ENCODE data around the gene ATP5ME.

The ATP5ME gene

DNA sequence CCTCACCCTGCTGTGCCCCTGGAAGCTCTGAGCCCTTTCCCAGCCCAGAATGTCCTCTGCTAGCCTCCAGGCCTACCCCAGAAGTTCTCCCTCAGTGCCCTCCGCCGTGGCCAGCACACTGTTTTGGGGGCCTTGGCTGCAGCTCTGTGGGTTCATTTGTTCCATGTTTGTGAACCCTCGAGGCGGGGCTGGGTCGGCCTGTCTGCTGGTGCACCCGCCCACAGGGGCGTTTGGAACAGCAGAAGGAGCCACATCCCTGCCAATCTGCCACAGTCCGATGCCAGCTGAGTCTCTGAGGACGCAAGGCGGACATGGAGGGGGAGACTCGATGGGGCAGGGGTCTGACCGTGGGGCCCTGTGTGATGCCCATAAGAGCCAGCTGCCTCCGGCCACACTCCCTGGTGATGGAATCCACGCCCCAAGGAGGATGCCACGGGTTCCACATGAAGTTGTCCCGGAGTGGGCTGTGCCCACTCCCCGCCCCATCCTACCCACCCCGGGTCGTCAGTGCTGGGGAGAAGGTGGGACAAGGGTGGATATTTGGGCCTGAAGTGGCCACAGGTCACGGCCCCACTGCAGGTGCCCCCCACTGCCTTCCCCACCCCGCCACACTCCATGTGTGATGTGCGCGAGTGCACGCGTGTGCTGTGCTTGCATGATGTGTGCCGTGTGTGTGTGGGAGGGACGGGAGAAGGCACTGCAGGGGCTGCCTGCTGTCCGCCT is 7.1 kb downstream of the ATP5ME start:
- no peak for DNase-seq

- DNase-seq: no peak
These were observed 7.7 kb downstream of the ATP5ME start for GRCh38 chr4:666436-666810.

- no peak for DNase-seq
These were observed 8.2 kb downstream of the ATP5ME start for GRCh38 chr4:665751-666435.

- no peak for DNase-seq
These were observed 8.7 kb downstream of the ATP5ME start for GRCh38 chr4:665381-665750.

DNA sequence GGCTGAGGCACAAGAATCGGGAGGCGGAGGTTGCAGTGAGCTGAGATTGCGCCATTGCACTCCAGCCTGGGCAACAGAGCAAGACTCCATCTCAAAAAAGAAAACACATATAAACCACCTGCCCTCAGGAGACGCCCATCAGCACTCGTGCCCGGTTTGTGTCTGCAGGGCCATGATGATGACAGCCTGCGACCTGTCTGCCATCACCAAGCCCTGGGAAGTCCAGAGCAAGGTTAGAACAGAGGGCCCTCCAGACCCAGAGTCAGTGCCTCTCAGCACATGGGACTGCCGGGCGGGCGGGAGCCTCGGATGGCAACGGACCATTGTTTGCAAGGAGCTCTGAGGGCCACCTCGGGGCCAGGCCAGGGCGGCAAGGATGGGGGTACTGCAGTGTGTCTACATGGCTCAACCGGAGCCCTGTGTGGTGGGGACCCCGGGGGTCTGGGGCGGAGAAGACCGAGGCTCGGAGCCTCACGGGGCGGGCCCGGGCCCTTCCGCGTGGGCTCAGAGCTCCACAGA is 9.3 kb downstream of the ATP5ME start:
- no peak for DNase-seq

DNA sequence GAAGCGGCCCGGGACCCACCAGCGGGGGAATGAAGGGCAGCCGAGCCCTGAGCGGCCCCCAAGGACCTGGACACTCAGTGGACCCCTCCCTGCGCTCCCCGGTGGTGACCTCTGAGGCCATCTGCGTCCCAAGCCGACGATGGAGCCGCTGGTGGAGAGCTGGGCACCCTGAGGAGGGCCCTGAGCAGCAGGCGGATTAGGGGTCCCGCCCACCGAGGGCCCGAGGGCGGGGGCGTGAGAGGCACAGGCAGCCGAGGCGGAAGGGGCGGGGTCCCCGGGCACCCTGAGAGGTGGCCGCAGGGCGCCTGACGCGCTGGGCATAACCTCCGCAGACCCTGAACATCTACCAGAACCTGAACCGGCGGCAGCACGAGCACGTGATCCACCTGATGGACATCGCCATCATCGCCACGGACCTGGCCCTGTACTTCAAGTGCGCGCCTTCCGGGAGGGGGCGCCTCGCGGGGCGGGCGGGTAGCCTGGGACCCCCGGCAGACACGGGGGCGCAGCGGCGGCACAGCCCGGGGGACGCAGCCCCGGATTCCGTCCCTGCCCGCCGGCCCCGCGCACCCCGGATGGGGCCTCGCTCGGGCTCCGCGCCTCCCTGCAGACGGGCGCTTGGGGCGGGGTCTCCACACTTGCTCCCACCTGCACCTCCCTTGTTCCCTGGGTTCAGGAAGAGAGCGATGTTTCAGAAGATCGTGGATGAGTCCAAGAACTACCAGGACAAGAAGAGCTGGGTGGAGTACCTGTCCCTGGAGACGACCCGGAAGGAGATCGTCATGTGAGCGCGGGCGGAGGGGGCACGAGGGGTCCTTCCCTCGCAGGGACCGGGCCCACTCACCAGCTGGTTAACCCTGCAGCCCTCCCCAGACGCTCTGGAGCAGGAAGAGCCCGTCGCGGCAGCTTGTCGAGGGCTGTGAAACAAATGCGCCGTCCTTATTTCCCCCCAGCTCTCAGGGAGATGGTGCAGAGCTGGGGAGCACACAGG is 10.3 kb downstream of the ATP5ME start:
- peak in 3 of 4 experiments; percentile 37 to 79 (median 57) for DNase-seq

DNA sequence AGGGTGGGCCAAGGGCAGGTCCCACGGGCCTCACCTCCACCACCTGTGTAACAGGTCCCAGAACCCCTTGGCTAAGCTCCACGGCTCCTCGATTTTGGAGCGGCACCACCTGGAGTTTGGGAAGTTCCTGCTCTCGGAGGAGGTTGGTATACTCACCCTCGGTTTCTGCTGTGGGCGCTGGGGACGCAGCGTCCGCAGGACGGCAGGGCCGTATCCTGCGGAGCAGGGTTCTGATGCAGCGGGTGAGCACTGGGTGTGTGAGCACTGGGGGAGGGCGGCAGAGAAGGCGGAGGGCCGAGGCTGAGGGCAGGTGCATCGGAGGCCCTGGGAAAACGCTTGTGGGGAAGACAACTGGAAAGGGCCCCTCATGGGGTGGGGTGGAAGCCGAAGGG is 11.0 kb downstream of the ATP5ME start:
- DNase-seq: no peak

DNA sequence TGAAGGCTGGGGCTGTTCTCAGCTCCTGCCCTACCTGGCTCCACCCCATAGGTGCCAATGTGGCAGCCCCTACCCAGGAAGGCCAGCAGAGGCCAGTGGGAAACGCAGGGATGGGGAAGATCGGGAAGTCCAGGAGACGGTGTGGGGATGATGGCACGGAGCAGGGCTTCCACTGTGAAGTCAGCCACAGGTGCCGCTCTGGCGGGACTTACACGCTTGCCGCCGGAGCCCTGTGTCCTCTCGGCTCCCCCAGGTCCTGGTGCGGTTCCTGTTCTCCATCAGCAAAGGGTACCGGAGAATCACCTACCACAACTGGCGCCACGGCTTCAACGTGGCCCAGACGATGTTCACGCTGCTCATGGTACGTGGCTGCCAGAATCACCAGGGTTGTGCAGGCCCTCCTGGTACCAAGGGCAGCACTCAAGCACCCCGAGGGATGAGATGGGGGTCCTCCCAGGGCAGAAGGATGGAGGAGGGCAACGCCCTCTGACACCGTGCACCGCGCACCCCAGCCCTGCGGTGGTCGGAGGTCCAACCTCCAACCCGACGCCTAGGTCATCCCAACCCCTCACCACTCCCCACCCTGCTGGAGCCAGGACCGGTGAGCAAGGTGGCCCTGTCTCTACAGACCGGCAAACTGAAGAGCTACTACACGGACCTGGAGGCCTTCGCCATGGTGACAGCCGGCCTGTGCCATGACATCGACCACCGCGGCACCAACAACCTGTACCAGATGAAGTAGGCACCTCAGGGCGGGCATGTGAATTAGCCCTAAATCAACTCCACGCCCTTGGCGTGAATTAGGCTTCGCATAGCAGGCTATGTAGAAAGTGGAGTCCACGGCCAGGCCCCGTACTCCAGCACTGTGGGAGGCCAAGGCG is 12.0 kb downstream of the ATP5ME start:
- DNase-seq: no peak

GRCh38 chr4:661231-661630 is 12.8 kb downstream of the ATP5ME start:
- no peak for DNase-seq

- no peak for DNase-seq
These were observed 13.7 kb downstream of the ATP5ME start for GRCh38 chr4:660401-660800.

DNA sequence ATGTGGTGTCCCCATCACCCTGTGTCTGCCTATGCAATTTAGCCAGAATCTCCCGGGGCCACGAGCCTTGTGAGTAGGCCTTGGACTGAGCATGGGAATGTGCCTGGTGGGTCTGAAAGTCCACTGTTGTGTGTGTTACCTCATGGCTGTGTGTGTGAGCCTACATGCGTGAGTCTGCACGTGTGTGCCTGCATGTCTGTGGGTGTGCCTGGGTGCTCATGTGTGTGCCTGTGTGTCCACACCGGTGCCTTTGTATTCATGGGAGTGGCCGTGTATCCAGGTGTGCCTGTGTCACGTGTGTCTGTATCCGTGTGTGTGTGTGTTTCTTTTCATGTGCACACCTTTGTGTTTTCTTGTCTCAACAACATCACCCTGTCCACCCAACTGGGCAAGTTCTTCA is 14.2 kb downstream of the ATP5ME start:
- no peak for DNase-seq

GRCh38 chr4:658681-659667 is 15.1 kb downstream of the ATP5ME start:
- no peak for DNase-seq

DNA sequence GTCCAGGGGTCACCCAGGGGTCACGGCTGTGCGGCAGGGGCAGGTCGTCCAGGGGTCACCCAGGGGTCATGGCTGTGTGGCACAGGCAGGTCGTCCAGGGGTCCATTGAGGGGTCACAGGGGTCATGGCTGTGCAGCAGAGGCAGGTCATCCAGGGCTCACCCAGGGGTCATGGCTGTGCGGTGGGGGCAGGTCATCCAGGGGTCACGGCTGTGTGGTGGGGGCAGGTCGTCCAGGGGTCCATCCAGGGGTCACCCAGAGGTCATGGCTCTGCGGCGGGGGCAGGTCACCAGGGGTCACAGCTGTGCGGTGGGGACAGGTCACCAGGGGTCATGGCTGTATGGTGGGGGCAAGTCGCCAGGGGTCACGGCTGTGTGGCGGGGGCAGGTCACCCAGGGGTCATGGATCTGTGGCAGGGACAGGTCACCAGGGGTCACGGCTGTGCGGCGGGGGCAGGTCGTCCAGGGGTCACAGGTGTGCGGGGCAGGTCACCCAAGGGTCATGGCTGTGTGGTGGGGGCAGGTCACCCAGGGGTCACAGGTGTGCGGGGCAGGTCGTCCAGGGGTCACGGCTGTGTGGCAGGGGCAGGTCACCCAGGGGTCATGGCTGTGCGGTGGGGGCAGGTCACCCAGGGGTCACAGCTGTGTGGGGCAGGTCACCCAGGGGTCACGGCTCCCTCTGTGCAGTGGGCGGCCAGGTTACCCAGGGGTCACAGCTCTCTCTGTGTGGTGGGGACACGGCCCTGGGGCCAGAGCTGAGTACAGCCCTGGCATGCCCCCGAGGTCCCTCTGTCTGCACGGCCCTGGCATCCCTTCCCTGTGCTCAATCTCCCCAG is 16.0 kb downstream of the ATP5ME start:
- no peak for DNase-seq

DNA sequence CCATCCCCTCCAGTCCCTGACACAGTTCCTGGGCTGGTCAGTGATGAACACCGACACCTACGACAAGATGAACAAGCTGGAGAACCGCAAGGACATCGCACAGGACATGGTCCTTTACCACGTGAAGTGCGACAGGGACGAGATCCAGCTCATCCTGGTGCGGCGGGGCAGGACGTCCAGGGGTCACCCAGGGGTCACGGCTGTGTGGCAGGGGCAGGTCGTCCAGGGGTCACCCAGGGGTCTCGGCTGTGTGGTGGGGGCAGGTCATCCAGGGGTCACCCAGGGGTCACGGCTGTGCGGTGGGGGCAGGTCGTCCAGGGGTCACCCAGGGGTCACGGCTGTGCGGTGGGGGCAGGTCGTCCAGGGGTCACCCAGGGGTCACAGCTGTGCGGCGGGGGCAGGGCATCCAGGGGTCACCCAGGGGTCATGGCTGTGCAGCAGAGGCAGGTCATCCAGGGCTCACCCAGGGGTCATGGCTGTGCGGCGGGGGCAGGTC is 16.7 kb downstream of the ATP5ME start:
- no peak for DNase-seq

- DNase-seq: no peak
These were observed 17.4 kb downstream of the ATP5ME start for GRCh38 chr4:656436-657337.

DNA sequence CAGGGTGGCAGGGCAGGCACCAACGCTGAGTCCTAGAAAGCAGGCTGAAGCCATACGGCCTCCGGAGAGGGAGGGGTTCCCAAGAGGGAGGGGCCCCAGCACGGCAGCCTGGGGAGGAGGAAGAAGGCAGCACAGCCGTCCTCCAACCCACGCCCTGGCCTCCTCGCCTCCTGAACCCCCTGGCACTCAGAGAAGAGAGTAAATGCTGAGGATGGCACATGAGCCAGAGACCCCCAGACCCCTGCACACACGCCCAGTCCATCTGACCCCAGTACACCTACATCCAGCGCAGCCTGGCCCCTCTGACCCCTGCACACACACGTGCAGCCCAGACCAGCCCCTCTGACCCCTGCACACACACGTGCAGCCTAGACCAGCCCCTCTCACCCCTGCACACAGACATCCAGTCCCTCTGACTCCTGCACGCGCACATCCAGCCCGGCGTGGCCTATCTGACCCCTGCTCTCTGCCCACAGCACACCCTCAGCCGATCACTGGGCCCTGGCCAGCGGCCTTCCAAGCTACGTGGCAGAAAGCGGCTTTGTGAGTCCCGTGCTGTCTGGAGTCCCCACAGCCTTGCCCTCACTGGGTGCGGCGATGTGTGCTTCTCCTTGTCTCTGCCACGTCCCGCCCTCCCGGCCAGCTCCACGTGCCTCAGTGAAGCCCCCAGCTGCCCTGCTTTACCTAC is 18.5 kb downstream of the ATP5ME start:
- no peak for DNase-seq

GRCh38 chr4:654871-655463 is 19.1 kb downstream of the ATP5ME start:
- no peak for DNase-seq

DNA sequence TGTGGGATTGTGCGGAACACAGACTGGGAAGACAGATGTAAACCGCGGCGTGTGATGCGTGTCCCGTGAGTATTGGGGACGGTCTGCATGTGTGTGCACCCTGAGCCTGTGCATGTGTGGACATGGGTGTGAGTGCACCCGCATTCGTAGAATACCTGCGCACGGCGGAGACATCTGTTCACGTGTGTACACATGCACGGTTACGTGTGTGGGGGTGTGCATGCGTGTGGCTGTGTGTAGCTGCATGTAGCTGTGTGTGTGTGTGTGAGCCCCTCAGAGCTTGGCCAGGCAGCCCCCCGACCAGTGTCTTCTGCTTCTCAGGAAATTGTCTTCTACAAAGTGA is 19.6 kb downstream of the ATP5ME start:
- no peak for DNase-seq

Measured in activated naive CD4-positive, alpha-beta T cell (primary cell).